Loucy (cell line): ENCODE results near the gene OPHN1.

Source experiments
- H2AFZ ChIP-seq: fragments of 200-600 bp; sonication (generic); 2 replicates; pipeline ENCODE4 v1.6.0; 2016; ENCODE audit warnings: antibody characterized with exemption, mild to moderate bottlenecking, low read length, moderate library complexity
- H3F3A ChIP-seq: fragments of 200-600 bp; 2 replicates; pipeline ENCODE4 v1.6.0; 2016; ENCODE audit warnings: antibody characterized with exemption, low read depth, mild to moderate bottlenecking
- H3K27me3 ChIP-seq: fragments of 200-600 bp; sonication (generic); 2 replicates; pipeline ENCODE4 v1.6.1; 2014; ENCODE audit warnings: low read length, mild to moderate bottlenecking; ENCODE audit not compliant: insufficient read depth, poor library complexity, severe bottlenecking
- H3K36me3 ChIP-seq: fragments of 200-600 bp; sonication (generic); 2 replicates; pipeline ENCODE4 v1.6.1; 2016; ENCODE audit warnings: low read length; ENCODE audit not compliant: insufficient read depth
- H3K4me1 ChIP-seq: fragments of 200-600 bp; sonication (generic); 2 replicates; pipeline ENCODE4 v1.5.1; 2014; ENCODE audit warnings: low read length, mild to moderate bottlenecking; ENCODE audit not compliant: insufficient read depth, poor library complexity, severe bottlenecking
- H3K4me2 ChIP-seq: fragments of 200-600 bp; sonication (generic); 2 replicates; pipeline ENCODE4 v1.6.0; 2014; ENCODE audit warnings: antibody characterized with exemption, low read length, low read depth, mild to moderate bottlenecking; ENCODE audit not compliant: poor library complexity, severe bottlenecking
- H3K4me3 ChIP-seq: fragments of 200-600 bp; sonication (generic); 2 replicates; pipeline ENCODE4 v1.5.1; 2014; ENCODE audit warnings: low read length, mild to moderate bottlenecking, mixed read lengths; ENCODE audit not compliant: poor library complexity, severe bottlenecking
- H3K79me2 ChIP-seq: fragments of 200-600 bp; sonication (generic); 2 replicates; pipeline ENCODE4 v1.6.1; 2014; ENCODE audit warnings: low read length; ENCODE audit not compliant: insufficient read depth
- H3K9ac ChIP-seq: fragments of 200-600 bp; sonication (generic); 2 replicates; pipeline ENCODE4 v1.6.0; 2014; ENCODE audit warnings: mild to moderate bottlenecking, low read depth, low read length, moderate library complexity; ENCODE audit not compliant: poor library complexity, severe bottlenecking
- H3K9me2 ChIP-seq: fragments of 200-600 bp; sonication (generic); replicated peaks from 2 replicates; pipeline ENCODE4 v1.6.1; 2016; ENCODE audit warnings: low read depth, low read length, mixed read lengths
- H3K9me3 ChIP-seq: fragments of 200-600 bp; sonication (generic); 2 replicates; pipeline ENCODE4 v1.6.1; 2014; ENCODE audit warnings: mild to moderate bottlenecking, antibody characterized with exemption, low read length, low read depth; ENCODE audit not compliant: insufficient read depth
- H4K20me1 ChIP-seq: fragments of 200-600 bp; sonication (generic); 2 replicates; pipeline ENCODE4 v1.6.0; 2014; ENCODE audit warnings: antibody characterized with exemption, low read length, mild to moderate bottlenecking; ENCODE audit not compliant: insufficient read depth, poor library complexity, severe bottlenecking
- EZH2phosphoT487 ChIP-seq: fragments of 200-600 bp; IDR thresholded peaks from 2 replicates; pipeline ENCODE4 v1.6.1; 2018; ENCODE audit warnings: antibody characterized with exemption, mild to moderate bottlenecking, moderate library complexity, borderline replicate concordance
- TF ChIP-seq, protein P1 (sequence below): fragments of 200-600 bp; sonication (generic); conservative IDR thresholded peaks from 2 replicates; pipeline ENCODE4 v1.5.1; 2014; ENCODE audit warnings: mild to moderate bottlenecking, antibody characterized with exemption, low read length

Gene OPHN1

DNA sequence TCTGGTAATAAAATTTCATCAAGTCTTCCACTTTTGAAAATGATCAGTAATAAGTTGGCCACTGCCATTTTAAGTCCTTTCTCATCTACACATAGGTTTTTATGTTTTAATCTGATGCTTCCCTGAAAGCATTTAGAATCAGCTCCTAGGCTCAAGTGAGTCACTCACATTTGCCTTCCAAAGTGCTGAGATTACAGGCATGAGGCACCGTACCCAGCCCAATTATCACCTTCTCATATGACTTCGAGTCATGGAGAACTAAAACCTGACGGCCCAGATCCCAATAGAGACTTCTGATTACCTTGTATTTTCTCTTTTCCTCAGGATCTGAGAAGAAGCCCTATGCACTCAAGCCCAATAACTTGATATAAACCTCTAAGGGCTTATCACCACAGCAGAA is 140.8 kb downstream of the OPHN1 start:
- Histone ChIP-seq H3K9me2 (no peaks in the 10 kb centered on the region), H3K9ac (no peak overlapping the region), H3K27me3 (no peaks in the 10 kb centered on the region), H3K4me3 (no peak overlapping the region), H3K9me3 (no peaks in the 10 kb centered on the region), H4K20me1 (no peaks in the 10 kb centered on the region), H3K4me1 (no peaks in the 10 kb centered on the region), H3F3A (no peaks in the 10 kb centered on the region), H3K79me2 (no peaks in the 10 kb centered on the region), H3K36me3 (no peaks in the 10 kb centered on the region), H2AFZ (no peak overlapping the region), H3K4me2 (no peak overlapping the region)
- TF ChIP-seq, protein P1, sequence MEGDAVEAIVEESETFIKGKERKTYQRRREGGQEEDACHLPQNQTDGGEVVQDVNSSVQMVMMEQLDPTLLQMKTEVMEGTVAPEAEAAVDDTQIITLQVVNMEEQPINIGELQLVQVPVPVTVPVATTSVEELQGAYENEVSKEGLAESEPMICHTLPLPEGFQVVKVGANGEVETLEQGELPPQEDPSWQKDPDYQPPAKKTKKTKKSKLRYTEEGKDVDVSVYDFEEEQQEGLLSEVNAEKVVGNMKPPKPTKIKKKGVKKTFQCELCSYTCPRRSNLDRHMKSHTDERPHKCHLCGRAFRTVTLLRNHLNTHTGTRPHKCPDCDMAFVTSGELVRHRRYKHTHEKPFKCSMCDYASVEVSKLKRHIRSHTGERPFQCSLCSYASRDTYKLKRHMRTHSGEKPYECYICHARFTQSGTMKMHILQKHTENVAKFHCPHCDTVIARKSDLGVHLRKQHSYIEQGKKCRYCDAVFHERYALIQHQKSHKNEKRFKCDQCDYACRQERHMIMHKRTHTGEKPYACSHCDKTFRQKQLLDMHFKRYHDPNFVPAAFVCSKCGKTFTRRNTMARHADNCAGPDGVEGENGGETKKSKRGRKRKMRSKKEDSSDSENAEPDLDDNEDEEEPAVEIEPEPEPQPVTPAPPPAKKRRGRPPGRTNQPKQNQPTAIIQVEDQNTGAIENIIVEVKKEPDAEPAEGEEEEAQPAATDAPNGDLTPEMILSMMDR, result no peak
- no peak for TF ChIP-seq EZH2phosphoT487

GRCh38 chrX:68288127-68288526 is 145.2 kb downstream of the OPHN1 start:
- H4K20me1 ChIP-seq, result no peaks in the 10 kb centered on the region
- no peak overlapping the region for H3K4me3 ChIP-seq
- H2AFZ ChIP-seq, result no peak overlapping the region
- H3F3A ChIP-seq, result no peaks in the 10 kb centered on the region
- H3K79me2 ChIP-seq, result no peaks in the 10 kb centered on the region
- H3K36me3 ChIP-seq, result no peaks in the 10 kb centered on the region
- no peaks in the 10 kb centered on the region for H3K27me3 ChIP-seq
- H3K9me3 ChIP-seq, result no peaks in the 10 kb centered on the region
- H3K4me2 ChIP-seq, result no peak overlapping the region
- no peaks in the 10 kb centered on the region for H3K9me2 ChIP-seq
- no peak overlapping the region for H3K9ac ChIP-seq
- TF ChIP-seq EZH2phosphoT487, result no peak
- TF ChIP-seq, protein P1, result no peak
- no peaks in the 10 kb centered on the region for H3K4me1 ChIP-seq

- no peaks in the 10 kb centered on the region for H3K9me2 ChIP-seq
- no peaks in the 10 kb centered on the region for H3K79me2 ChIP-seq
- H3K4me3 ChIP-seq, result no peak overlapping the region
- no peak overlapping the region for H3K9ac ChIP-seq
- no peaks in the 10 kb centered on the region for H3K4me1 ChIP-seq
- no peaks in the 10 kb centered on the region for H3F3A ChIP-seq
- H4K20me1 ChIP-seq, result no peaks in the 10 kb centered on the region
- TF ChIP-seq EZH2phosphoT487, result no peak
- TF ChIP-seq, protein P1, result no peak
- H3K27me3 ChIP-seq, result no peaks in the 10 kb centered on the region
- H3K4me2 ChIP-seq, result no peak overlapping the region
- H2AFZ ChIP-seq, result no peak overlapping the region
- H3K9me3 ChIP-seq, result no peaks in the 10 kb centered on the region
- no peaks in the 10 kb centered on the region for H3K36me3 ChIP-seq
Measured at GRCh38 chrX:68287419-68287818, 145.9 kb downstream of the OPHN1 start.
